ENCODE results near the gene ME3. TPM values are rescaled to one million over a fixed set of nuclear protein-coding genes. Genes with fewer than 3 reads are reported as not detected.

The ME3 gene
- total RNA-seq, 2 experiments from 2014 or later = not detected

GRCh38 chr11:86580535-86580934, 91.9 kb downstream of the ME3 start:
- intact Hi-C loops (cut with micrococcal nuclease; ENCODE audit: unreplicated experiment) = no loop called here
- H4K20me1 ChIP-seq (ENCODE audit: insufficient read depth, low read length) = no peaks in the 10 kb centered on the region
- BruUV-seq (replicated peaks) = no TSS peak
- H3K9me3 ChIP-seq (ENCODE audit: low read length) = no peaks in the 10 kb centered on the region
- H3K36me3 ChIP-seq (ENCODE audit: insufficient read depth, low read length) = no peaks in the 10 kb centered on the region
- no peak overlapping the region for H2AFZ ChIP-seq (ENCODE audit: low read length)
- TF ChIP-seq CTCF (conservative IDR thresholded peaks at IDR 0.05; ENCODE audit: low read length) (no peak), EZH2phosphoT487 (IDR thresholded peaks at IDR 0.05; ENCODE audit: borderline replicate concordance, low read depth, low read length) (no peak)
- H3K4me2 ChIP-seq (ENCODE audit: low read length) = no peak overlapping the region
- no peaks in the 10 kb centered on the region for H3K79me2 ChIP-seq (ENCODE audit: insufficient read depth, low read depth, low read length)
- ChIA-PET CTCF (ENCODE audit: unreplicated experiment) (no interaction called here), POLR2A (no interaction called here)
- H3K4me3 ChIP-seq (ENCODE audit: low read depth, low read length, poor library complexity, severe bottlenecking) = no peak overlapping the region
- H3K4me1 ChIP-seq (ENCODE audit: insufficient read depth, low read length, poor library complexity, severe bottlenecking) = no peaks in the 10 kb centered on the region
- no peak for DNase-seq (ENCODE audit: low spot score)
- no peaks in the 10 kb centered on the region for H3K9me2 ChIP-seq (ENCODE audit: insufficient read depth, low read length)
- H3K27ac ChIP-seq (ENCODE audit: low read depth, low read length, poor library complexity, severe bottlenecking) = no peak overlapping the region

GRCh38 chr11:86579406-86579731, 93.0 kb downstream of the ME3 start:
- no TSS peak for BruUV-seq (replicated peaks)
- H3K4me1 ChIP-seq (ENCODE audit: insufficient read depth, low read length, poor library complexity, severe bottlenecking) = no peaks in the 10 kb centered on the region
- no peak overlapping the region for H3K4me3 ChIP-seq (ENCODE audit: low read depth, low read length, poor library complexity, severe bottlenecking)
- TF ChIP-seq CTCF (conservative IDR thresholded peaks at IDR 0.05; ENCODE audit: low read length) = no peak
- TF ChIP-seq EZH2phosphoT487 (IDR thresholded peaks at IDR 0.05; ENCODE audit: borderline replicate concordance, low read depth, low read length) = no peak
- H3K9me2 ChIP-seq (ENCODE audit: insufficient read depth, low read length) = no peaks in the 10 kb centered on the region
- CTCF ChIA-PET (ENCODE audit: unreplicated experiment) = no interaction called here
- POLR2A ChIA-PET = no interaction called here
- no peaks in the 10 kb centered on the region for H4K20me1 ChIP-seq (ENCODE audit: insufficient read depth, low read length)
- no peaks in the 10 kb centered on the region for H3K79me2 ChIP-seq (ENCODE audit: insufficient read depth, low read depth, low read length)
- H3K4me2 ChIP-seq (ENCODE audit: low read length) = no peak overlapping the region
- no peaks in the 10 kb centered on the region for H3K9me3 ChIP-seq (ENCODE audit: low read length)
- intact Hi-C loops (cut with micrococcal nuclease; ENCODE audit: unreplicated experiment) = no loop called here
- no peak overlapping the region for H3K27ac ChIP-seq (ENCODE audit: low read depth, low read length, poor library complexity, severe bottlenecking)
- DNase-seq (ENCODE audit: low spot score) = no peak
- H3K36me3 ChIP-seq (ENCODE audit: insufficient read depth, low read length) = no peaks in the 10 kb centered on the region
- no peak overlapping the region for H2AFZ ChIP-seq (ENCODE audit: low read length)

- Histone ChIP-seq H3K4me2 (ENCODE audit: low read length) (no peak overlapping the region), H3K4me3 (ENCODE audit: low read depth, low read length, poor library complexity, severe bottlenecking) (no peak overlapping the region), H3K36me3 (ENCODE audit: insufficient read depth, low read length) (no peaks in the 10 kb centered on the region), H3K27ac (ENCODE audit: low read depth, low read length, poor library complexity, severe bottlenecking) (no peak overlapping the region), H3K4me1 (ENCODE audit: insufficient read depth, low read length, poor library complexity, severe bottlenecking) (no peaks in the 10 kb centered on the region), H3K9me2 (ENCODE audit: insufficient read depth, low read length) (no peaks in the 10 kb centered on the region), H2AFZ (ENCODE audit: low read length) (no peak overlapping the region), H4K20me1 (ENCODE audit: insufficient read depth, low read length) (no peaks in the 10 kb centered on the region), H3K9me3 (ENCODE audit: low read length) (no peaks in the 10 kb centered on the region), H3K79me2 (ENCODE audit: insufficient read depth, low read depth, low read length) (no peaks in the 10 kb centered on the region)
- intact Hi-C loops (cut with micrococcal nuclease; ENCODE audit: unreplicated experiment) = no loop called here
- CTCF ChIA-PET (ENCODE audit: unreplicated experiment) = no interaction called here
- no peak for TF ChIP-seq EZH2phosphoT487 (IDR thresholded peaks at IDR 0.05; ENCODE audit: borderline replicate concordance, low read depth, low read length)
- no peak for TF ChIP-seq CTCF (conservative IDR thresholded peaks at IDR 0.05; ENCODE audit: low read length)
- no TSS peak for BruUV-seq (replicated peaks)
- POLR2A ChIA-PET = no interaction called here
- no peak for DNase-seq (ENCODE audit: low spot score)
Observed at GRCh38 chr11:86578727-86579405, 93.5 kb downstream of the ME3 start.
